MM.1S (cell line): ENCODE results near the gene CHPF.

Source experiments
- EZH2 ChIP-seq: fragments of 300-600 bp; sonication (generic); optimal IDR thresholded peaks from 2 replicates; pipeline ENCODE3; 2017; ENCODE audit warnings: low read depth, mild to moderate bottlenecking, antibody characterized with exemption, low read length, mixed read lengths
- EZH2phosphoT487 ChIP-seq: fragments of 300-600 bp; sonication (generic); IDR thresholded peaks from 2 replicates; pipeline ENCODE4 v1.6.1; 2018; ENCODE audit warnings: antibody characterized with exemption, low read length
- TF ChIP-seq, protein P1 (sequence below): fragments of 300-600 bp; sonication (generic); IDR thresholded peaks from 2 replicates; pipeline ENCODE4 v1.5.1; 2016; ENCODE audit warnings: antibody characterized with exemption, low read length, mixed read lengths

- TF ChIP-seq, protein P1, sequence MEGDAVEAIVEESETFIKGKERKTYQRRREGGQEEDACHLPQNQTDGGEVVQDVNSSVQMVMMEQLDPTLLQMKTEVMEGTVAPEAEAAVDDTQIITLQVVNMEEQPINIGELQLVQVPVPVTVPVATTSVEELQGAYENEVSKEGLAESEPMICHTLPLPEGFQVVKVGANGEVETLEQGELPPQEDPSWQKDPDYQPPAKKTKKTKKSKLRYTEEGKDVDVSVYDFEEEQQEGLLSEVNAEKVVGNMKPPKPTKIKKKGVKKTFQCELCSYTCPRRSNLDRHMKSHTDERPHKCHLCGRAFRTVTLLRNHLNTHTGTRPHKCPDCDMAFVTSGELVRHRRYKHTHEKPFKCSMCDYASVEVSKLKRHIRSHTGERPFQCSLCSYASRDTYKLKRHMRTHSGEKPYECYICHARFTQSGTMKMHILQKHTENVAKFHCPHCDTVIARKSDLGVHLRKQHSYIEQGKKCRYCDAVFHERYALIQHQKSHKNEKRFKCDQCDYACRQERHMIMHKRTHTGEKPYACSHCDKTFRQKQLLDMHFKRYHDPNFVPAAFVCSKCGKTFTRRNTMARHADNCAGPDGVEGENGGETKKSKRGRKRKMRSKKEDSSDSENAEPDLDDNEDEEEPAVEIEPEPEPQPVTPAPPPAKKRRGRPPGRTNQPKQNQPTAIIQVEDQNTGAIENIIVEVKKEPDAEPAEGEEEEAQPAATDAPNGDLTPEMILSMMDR = peak; percentile 92
- TF ChIP-seq EZH2phosphoT487 (no peak), EZH2 (no peak)
These were observed 13.3 kb downstream of the CHPF start for GRCh38 chr2:219530048-219530963.
